DOHH2 (cell line): ENCODE data around the gene COL27A1.

ENCODE experiments used
- H3F3A ChIP-seq: fragments of 200-600 bp; sonication (generic), shearing (Covaris generic); 2 replicates; pipeline ENCODE4 v1.6.0; 2016; ENCODE audit warnings: antibody characterized with exemption, mild to moderate bottlenecking; ENCODE audit not compliant: control insufficient read depth, insufficient read depth
- H3K27ac ChIP-seq: fragments of 200-600 bp; sonication (generic); 2 replicates; pipeline ENCODE4 v1.5.1; 2014; ENCODE audit warnings: low read depth, mild to moderate bottlenecking, low read length, moderate library complexity
- H3K27me3 ChIP-seq: fragments of 200-600 bp; sonication (generic); 2 replicates; pipeline ENCODE4 v1.6.1; 2014; ENCODE audit warnings: mild to moderate bottlenecking, low read length, mixed read lengths; ENCODE audit not compliant: control insufficient read depth
- H3K36me3 ChIP-seq: fragments of 200-600 bp; sonication (generic); 2 replicates; pipeline ENCODE4 v1.6.1; 2014; ENCODE audit warnings: mild to moderate bottlenecking, low read length, moderate library complexity, mixed read lengths; ENCODE audit not compliant: control insufficient read depth
- H3K4me1 ChIP-seq: fragments of 200-600 bp; sonication (generic); 2 replicates; pipeline ENCODE4 v1.6.1; 2014; ENCODE audit warnings: mild to moderate bottlenecking, low read length, mixed read lengths; ENCODE audit not compliant: control insufficient read depth
- H3K4me2 ChIP-seq: fragments of 200-600 bp; sonication (generic); 2 replicates; pipeline ENCODE4 v1.6.0; 2014; ENCODE audit warnings: mild to moderate bottlenecking, low read length, moderate library complexity
- H3K4me3 ChIP-seq: fragments of 200-600 bp; sonication (generic); 2 replicates; pipeline ENCODE4 v1.5.1; 2014; ENCODE audit warnings: mild to moderate bottlenecking, low read length, mixed read lengths
- H3K79me2 ChIP-seq: fragments of 200-600 bp; sonication (generic); 2 replicates; pipeline ENCODE4 v1.6.1; 2014; ENCODE audit warnings: mild to moderate bottlenecking, low read length, mixed read lengths; ENCODE audit not compliant: control insufficient read depth
- H3K9me2 ChIP-seq: fragments of 200-600 bp; sonication (generic); replicated peaks from 2 replicates; pipeline ENCODE4 v1.6.1; 2014; ENCODE audit warnings: mild to moderate bottlenecking, low read length, mixed read lengths; ENCODE audit not compliant: control insufficient read depth
- H3K9me3 ChIP-seq: fragments of 200-600 bp; sonication (generic); 2 replicates; pipeline ENCODE4 v1.6.1; 2014; ENCODE audit warnings: antibody characterized with exemption, low read length, mixed read lengths; ENCODE audit not compliant: control insufficient read depth, insufficient read depth
- H4K20me1 ChIP-seq: fragments of 200-600 bp; sonication (generic); 2 replicates; pipeline ENCODE4 v1.6.0; 2014; ENCODE audit warnings: low read depth, mild to moderate bottlenecking, antibody characterized with exemption, low read length, moderate library complexity; ENCODE audit not compliant: control insufficient read depth, insufficient read depth
- CTCF ChIP-seq: fragments of 200-600 bp; sonication (generic); IDR thresholded peaks from one replicate; pipeline ENCODE4 v1.5.1; 2014; ENCODE audit warnings: antibody characterized with exemption, mild to moderate bottlenecking, low read depth, low read length; ENCODE audit not compliant: poor library complexity, severe bottlenecking
- EZH2phosphoT487 ChIP-seq: fragments of 200-600 bp; sonication (generic); IDR thresholded peaks from 2 replicates; pipeline ENCODE4 v1.6.1; 2017; ENCODE audit warnings: borderline replicate concordance, mild to moderate bottlenecking, antibody characterized with exemption, low read length, moderate library complexity, mixed read lengths

Gene COL27A1

GRCh38 chr9:114309096-114309495 lies 153.8 kb downstream of the COL27A1 start:
- H4K20me1 ChIP-seq, result no peaks in the 10 kb centered on the region
- no peaks in the 10 kb centered on the region for H3K27me3 ChIP-seq
- no peak overlapping the region for H3K4me3 ChIP-seq
- no peak overlapping the region for H3K27ac ChIP-seq
- H3F3A ChIP-seq, result no peaks in the 10 kb centered on the region
- H3K9me3 ChIP-seq, result no peaks in the 10 kb centered on the region
- H3K4me2 ChIP-seq, result no peak overlapping the region
- no peak for TF ChIP-seq CTCF
- no peak for TF ChIP-seq EZH2phosphoT487
- no peaks in the 10 kb centered on the region for H3K79me2 ChIP-seq
- peaks cover 5% of the 10 kb centered on the region for H3K4me1 ChIP-seq
- no peaks in the 10 kb centered on the region for H3K9me2 ChIP-seq
- H3K36me3 ChIP-seq, result no peaks in the 10 kb centered on the region

GRCh38 chr9:114310471-114311450 lies 155.4 kb downstream of the COL27A1 start:
- H3K4me1 ChIP-seq, result peaks cover under 1% of the 10 kb centered on the region; the same call in 1 of the 2 replicates
- no peaks in the 10 kb centered on the region for H3K27me3 ChIP-seq
- no peak overlapping the region for H3K4me2 ChIP-seq
- H3K4me3 ChIP-seq, result no peak overlapping the region
- H4K20me1 ChIP-seq, result no peaks in the 10 kb centered on the region
- H3F3A ChIP-seq, result no peaks in the 10 kb centered on the region
- no peaks in the 10 kb centered on the region for H3K36me3 ChIP-seq
- H3K27ac ChIP-seq, result no peak overlapping the region
- H3K9me3 ChIP-seq, result no peaks in the 10 kb centered on the region
- H3K79me2 ChIP-seq, result no peaks in the 10 kb centered on the region
- TF ChIP-seq EZH2phosphoT487 (no peak), CTCF (no peak)
- no peaks in the 10 kb centered on the region for H3K9me2 ChIP-seq

GRCh38 chr9:114311571-114312512 lies 156.5 kb downstream of the COL27A1 start:
- Histone ChIP-seq H3K4me2 (no peak overlapping the region), H3F3A (no peaks in the 10 kb centered on the region), H4K20me1 (no peaks in the 10 kb centered on the region), H3K79me2 (no peaks in the 10 kb centered on the region), H3K9me2 (no peaks in the 10 kb centered on the region), H3K27ac (no peak overlapping the region), H3K9me3 (no peaks in the 10 kb centered on the region), H3K27me3 (no peaks in the 10 kb centered on the region), H3K4me1 (no peaks in the 10 kb centered on the region), H3K4me3 (no peak overlapping the region), H3K36me3 (no peaks in the 10 kb centered on the region)
- no peak for TF ChIP-seq EZH2phosphoT487
- TF ChIP-seq CTCF, result no peak
